Skeletal muscle satellite cell (primary cell): ENCODE measurements around the gene NOP16. TPM values are rescaled to one million over a fixed set of nuclear protein-coding genes. Genes with fewer than 3 reads are reported as not detected.

Source experiments
- H3K27me3 ChIP-seq: 2 replicates; pipeline ENCODE4 v1.7.0; 2013; ENCODE audit warnings: low read length; ENCODE audit not compliant: control insufficient read depth, insufficient read depth
- H3K36me3 ChIP-seq: 2 replicates; pipeline ENCODE4 v1.7.0; 2013; ENCODE audit warnings: mild to moderate bottlenecking, control low read depth, low read length; ENCODE audit not compliant: insufficient read depth
- H3K4me1 ChIP-seq: 2 replicates; pipeline ENCODE4 v1.7.0; 2013; ENCODE audit warnings: low read length; ENCODE audit not compliant: control insufficient read depth, insufficient read depth
- H3K4me2 ChIP-seq: 2 replicates; pipeline ENCODE4 v1.7.0; 2013; ENCODE audit warnings: mild to moderate bottlenecking, low read length
- H3K4me3 ChIP-seq: 2 replicates; pipeline ENCODE4 v1.7.0; 2013; ENCODE audit warnings: low read length
- H3K9ac ChIP-seq: 2 replicates; pipeline ENCODE4 v1.7.0; 2013; ENCODE audit warnings: mild to moderate bottlenecking, low read depth, low read length, moderate library complexity
- H3K9me3 ChIP-seq: replicated peaks from 2 replicates; pipeline ENCODE4 v1.7.0; 2013; ENCODE audit warnings: mild to moderate bottlenecking, control low read depth, low read length
- total RNA-seq: library from RNA; depleted of rRNA; stranded (reverse); fragments of >200 nt; gene quantifications from 2 replicates; pipeline ENCODE4 v1.2.3, GENCODE V29; 2012; rRNA removed

The NOP16 gene, protein sequence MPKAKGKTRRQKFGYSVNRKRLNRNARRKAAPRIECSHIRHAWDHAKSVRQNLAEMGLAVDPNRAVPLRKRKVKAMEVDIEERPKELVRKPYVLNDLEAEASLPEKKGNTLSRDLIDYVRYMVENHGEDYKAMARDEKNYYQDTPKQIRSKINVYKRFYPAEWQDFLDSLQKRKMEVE
- total RNA-seq: 26.1 and 40.6 TPM in 2 replicates

DNA sequence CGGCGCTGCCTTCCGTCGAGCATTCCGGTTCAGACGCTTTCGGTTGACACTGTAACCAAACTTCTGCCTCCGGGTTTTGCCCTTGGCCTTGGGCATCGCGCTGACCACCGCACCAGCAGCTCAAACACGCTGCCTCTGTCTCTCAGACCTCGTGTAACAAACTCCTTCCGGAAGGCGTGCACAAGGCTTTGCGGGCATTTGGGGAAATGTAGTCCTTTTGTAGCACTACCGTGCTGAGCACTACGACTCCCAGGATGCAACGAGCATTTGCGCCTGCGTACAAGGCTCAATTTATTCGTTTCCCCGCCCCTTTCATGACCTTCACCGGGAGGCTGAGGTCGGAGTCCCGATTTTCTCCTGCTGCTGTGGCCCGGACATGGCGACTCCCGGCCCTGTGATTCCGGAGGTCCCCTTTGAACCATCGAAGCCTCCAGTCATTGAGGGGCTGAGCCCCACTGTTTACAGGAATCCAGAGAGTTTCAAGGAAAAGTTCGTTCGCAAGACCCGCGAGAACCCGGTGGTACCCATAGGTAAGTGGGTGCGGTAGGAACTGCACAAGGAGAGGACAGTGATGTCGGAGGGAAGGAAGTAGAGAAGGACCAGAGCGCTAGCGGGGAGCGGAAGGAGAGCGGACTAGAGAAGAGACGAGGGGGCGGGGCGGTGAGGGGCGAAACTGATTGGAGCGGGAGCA lies at the start of gene NOP16, which contains the start of gene HIGD2A:
NOP16 (minus strand) TSS at position 155 of the 691 bp plus-strand sequence; CDS start at position 96, 59 bp downstream.
HIGD2A (plus strand) TSS at position 308 of the 691 bp plus-strand sequence; CDS start at position 377, 69 bp downstream.
- no peaks in the 10 kb centered on the region for H3K27me3 ChIP-seq
- no peaks in the 10 kb centered on the region for H3K9me3 ChIP-seq
- peak within 1 kb of the TSS; percentile 93 for H3K4me3 ChIP-seq
- H3K4me1 ChIP-seq: peaks cover 20% of the 10 kb centered on the region
- peaks cover 62% of the 10 kb centered on the region for H3K36me3 ChIP-seq
- peak within 1 kb of the TSS; percentile 96 for H3K9ac ChIP-seq
- H3K4me2 ChIP-seq: peak within 1 kb of the TSS; percentile 96

DNA sequence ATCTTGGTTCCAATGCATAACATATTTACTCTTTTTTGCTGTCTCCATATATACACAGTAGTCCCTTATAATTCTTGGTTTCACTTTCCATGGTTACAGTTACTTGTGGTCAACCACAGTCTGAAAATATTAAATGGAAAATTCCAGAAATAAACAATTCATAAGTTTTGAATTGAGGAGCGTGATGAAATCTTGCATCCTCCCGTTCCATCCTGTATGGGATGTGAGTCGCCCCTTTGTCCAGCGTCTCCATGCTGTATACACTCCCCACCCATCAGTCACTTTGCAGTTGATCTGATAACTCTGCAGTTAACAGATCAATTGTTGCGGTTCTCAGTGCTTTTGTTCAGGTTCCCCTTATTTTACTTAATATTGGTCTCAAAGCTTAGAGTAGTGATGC lies 48.3 kb upstream of the NOP16 start:
- peak overlapping the region; percentile 53 for H3K4me2 ChIP-seq
- H3K27me3 ChIP-seq: peaks cover 6% of the 10 kb centered on the region
- H3K4me3 ChIP-seq: no peak overlapping the region
- H3K36me3 ChIP-seq: no peaks in the 10 kb centered on the region
- H3K9ac ChIP-seq: no peak overlapping the region
- peaks cover 19% of the 10 kb centered on the region for H3K4me1 ChIP-seq
- H3K9me3 ChIP-seq: no peaks in the 10 kb centered on the region

DNA sequence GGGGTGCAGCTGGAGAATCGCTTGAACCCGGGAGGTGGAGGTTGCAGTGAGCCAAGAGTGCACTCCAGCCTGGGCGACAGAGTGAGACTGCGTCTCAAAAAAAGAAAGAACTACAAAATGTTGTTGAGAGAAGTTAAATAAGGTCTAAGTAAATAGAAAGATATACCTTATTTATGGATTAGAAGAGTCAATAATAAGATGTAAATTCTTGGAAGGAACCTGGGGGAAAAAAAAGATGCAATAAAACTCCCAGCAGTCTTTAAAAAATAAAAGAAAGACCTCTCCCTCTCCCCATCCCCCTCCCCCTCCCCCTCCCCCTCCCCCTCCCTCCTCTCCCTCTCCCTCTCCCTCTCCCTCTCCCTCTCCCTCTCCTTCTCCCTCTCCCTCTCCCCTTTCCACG lies 44.3 kb upstream of the NOP16 start:
- Histone ChIP-seq H3K36me3 (no peaks in the 10 kb centered on the region), H3K27me3 (peaks cover 6% of the 10 kb centered on the region), H3K4me1 (peaks cover 11% of the 10 kb centered on the region), H3K9me3 (no peaks in the 10 kb centered on the region), H3K4me3 (no peak overlapping the region), H3K9ac (no peak overlapping the region), H3K4me2 (no peak overlapping the region)

DNA sequence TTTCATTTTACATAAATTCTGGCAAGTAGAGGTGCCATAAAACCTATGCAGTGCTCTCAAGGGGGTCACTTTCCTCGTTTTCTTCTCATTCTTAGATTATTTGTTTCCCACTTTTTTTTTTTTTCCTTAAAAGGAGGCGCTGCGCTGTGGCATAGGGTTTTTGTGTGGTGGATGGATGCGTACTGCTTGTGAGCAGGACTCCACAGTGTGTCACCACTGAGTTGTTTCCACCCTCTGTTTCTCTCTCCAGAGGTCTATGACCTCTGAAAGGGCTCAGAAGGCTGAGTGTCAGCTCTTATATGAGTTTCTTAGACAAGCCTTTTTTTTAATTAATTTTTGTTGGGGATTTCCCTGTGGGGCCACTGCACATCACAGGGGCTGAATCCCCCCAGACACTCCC lies 41.6 kb upstream of the NOP16 start:
- Histone ChIP-seq H3K9me3 (no peaks in the 10 kb centered on the region), H3K4me3 (no peak overlapping the region), H3K36me3 (no peaks in the 10 kb centered on the region), H3K4me1 (no peaks in the 10 kb centered on the region), H3K9ac (no peak overlapping the region), H3K27me3 (peaks cover 6% of the 10 kb centered on the region), H3K4me2 (no peak overlapping the region)

DNA sequence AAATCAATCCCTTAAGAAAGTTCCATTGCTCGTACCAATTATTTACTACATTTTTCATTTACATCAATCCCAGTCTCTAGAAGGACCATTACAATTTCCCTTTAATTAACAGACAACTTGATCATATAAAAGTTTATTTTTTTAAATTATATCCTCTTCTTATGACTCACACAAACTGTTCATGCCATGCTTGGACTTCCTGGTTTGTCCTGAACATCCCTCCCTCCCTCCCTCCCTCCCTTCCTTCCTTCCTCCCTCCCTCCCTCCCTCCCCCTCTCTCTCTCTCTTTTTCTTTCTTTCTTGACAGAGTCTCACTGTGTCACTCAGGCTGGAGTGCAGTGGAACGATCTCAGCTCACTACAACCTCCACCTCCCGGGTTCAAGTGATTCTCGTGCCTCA lies 39.6 kb upstream of the NOP16 start:
- Histone ChIP-seq H3K9ac (no peak overlapping the region), H3K4me1 (no peaks in the 10 kb centered on the region), H3K36me3 (no peaks in the 10 kb centered on the region), H3K4me3 (no peak overlapping the region), H3K4me2 (no peak overlapping the region), H3K9me3 (no peaks in the 10 kb centered on the region), H3K27me3 (peaks cover 6% of the 10 kb centered on the region)

DNA sequence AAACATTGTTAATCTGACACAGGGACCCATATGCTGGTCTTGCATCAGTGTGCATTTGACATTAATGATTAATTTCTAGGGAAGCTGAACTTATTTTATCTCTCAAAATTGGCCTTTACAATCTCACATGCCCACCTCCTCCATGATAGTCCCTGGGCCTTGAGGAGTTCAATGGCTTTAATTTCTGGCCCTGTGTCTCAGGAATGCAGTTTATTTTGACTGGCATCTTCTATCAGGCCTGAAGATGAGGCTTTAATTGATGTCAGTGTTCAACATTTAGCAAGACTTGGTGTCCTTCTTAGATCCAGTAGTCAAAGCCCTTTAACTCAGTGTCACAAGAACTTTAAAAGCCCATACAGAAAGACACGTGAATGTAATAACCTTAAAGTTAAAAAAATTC lies 38.5 kb upstream of the NOP16 start:
- Histone ChIP-seq H3K27me3 (peaks cover 6% of the 10 kb centered on the region), H3K4me3 (no peak overlapping the region), H3K9me3 (no peaks in the 10 kb centered on the region), H3K4me2 (no peak overlapping the region), H3K9ac (no peak overlapping the region), H3K36me3 (no peaks in the 10 kb centered on the region), H3K4me1 (no peaks in the 10 kb centered on the region)

DNA sequence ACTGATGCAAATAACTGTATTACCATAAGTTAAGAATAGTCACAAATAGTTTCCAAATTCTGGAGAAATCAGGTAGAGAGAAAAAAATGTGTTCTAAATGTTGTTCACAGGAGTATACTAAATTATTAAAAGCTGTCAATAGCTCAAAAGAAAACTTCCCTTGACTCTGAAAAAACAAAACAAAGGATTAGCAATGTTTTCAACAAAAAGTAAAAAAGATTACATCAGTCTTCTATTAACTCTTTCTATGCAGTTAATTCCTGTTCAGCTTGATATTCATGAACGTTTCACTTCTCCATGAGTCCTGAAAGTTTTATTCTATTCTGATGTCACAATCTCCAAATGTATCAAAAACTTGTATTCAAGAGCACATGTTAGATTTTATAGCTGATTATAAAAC lies 37.4 kb upstream of the NOP16 start:
- H3K9ac ChIP-seq: no peak overlapping the region
- H3K4me3 ChIP-seq: no peak overlapping the region
- peaks cover 6% of the 10 kb centered on the region for H3K27me3 ChIP-seq
- no peak overlapping the region for H3K4me2 ChIP-seq
- no peaks in the 10 kb centered on the region for H3K36me3 ChIP-seq
- H3K9me3 ChIP-seq: no peaks in the 10 kb centered on the region
- no peaks in the 10 kb centered on the region for H3K4me1 ChIP-seq

DNA sequence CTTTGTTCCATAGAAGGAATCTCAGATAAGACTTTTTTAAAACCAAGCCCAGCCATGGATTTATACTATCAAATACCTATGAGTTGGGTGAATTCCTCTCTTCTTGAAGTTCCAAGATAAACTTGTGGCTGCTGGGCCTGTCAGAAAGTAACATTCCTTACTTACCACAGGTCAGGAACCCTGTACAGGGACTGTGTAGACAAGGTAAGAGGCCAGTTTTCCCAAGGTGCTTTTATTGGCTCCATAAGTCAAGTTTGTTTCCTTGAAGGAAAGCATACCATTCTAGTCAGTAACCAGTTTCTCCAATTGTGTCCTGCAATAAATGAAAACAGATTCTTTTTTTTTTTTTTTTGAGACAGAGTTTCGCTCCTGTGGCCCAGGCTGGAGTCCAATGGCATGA lies 36.7 kb upstream of the NOP16 start:
- Histone ChIP-seq H3K9me3 (no peaks in the 10 kb centered on the region), H3K27me3 (peaks cover 11% of the 10 kb centered on the region), H3K4me2 (no peak overlapping the region), H3K9ac (no peak overlapping the region), H3K36me3 (no peaks in the 10 kb centered on the region), H3K4me3 (no peak overlapping the region), H3K4me1 (no peaks in the 10 kb centered on the region)

DNA sequence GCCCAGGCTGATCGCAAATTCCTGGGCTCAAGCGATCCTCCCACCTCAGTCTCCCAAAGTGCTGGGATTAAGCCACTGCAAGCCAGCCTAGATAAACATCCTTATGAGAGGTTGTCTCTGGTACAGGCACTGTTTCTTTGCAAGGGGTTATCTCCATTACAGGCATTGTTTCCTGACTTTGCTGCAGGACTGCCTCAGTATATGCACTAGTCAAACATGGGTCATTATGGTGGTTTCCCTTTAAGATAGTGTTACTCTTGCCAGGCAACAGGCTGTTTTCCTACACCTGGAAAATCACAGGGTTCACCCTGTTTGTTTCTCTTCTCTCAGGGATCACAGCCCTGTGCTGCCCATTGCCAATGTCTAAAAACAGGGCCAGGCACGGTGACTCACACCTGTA lies 35.8 kb upstream of the NOP16 start:
- Histone ChIP-seq H3K9me3 (no peaks in the 10 kb centered on the region), H3K36me3 (no peaks in the 10 kb centered on the region), H3K4me1 (no peaks in the 10 kb centered on the region), H3K27me3 (peaks cover 12% of the 10 kb centered on the region), H3K4me3 (no peak overlapping the region), H3K4me2 (no peak overlapping the region), H3K9ac (no peak overlapping the region)

DNA sequence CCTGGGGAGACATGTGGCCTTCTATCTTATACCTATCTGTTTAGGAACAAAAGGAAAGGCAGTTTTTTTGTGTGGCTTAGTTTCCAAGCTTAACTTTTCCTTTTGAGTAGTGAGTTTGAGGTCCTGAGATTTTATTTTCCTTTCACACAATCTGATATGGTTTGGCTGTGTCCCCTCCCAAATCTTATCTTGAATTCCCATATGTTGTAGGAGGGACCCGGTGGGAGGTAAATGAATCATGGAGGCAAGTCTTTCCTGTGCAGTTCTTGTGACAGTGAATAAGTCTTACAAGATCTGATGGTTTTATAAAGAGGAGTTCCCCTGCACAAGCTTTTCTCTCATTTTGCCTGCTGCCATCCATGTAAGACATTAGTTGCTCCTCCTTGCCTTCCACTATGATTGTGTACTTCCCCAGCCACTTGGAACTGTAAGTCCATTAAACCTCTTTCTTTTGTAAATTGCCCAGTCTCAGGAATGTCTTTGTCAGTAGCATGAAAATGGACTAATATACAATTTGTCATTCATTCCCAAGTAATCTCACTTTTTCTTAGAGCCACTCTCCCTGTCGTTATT lies 32.7 kb upstream of the NOP16 start:
- no peak overlapping the region for H3K9ac ChIP-seq
- H3K4me3 ChIP-seq: no peak overlapping the region
- no peaks in the 10 kb centered on the region for H3K9me3 ChIP-seq
- H3K36me3 ChIP-seq: no peaks in the 10 kb centered on the region
- peaks cover 12% of the 10 kb centered on the region for H3K27me3 ChIP-seq
- peaks cover 6% of the 10 kb centered on the region for H3K4me1 ChIP-seq
- no peak overlapping the region for H3K4me2 ChIP-seq

DNA sequence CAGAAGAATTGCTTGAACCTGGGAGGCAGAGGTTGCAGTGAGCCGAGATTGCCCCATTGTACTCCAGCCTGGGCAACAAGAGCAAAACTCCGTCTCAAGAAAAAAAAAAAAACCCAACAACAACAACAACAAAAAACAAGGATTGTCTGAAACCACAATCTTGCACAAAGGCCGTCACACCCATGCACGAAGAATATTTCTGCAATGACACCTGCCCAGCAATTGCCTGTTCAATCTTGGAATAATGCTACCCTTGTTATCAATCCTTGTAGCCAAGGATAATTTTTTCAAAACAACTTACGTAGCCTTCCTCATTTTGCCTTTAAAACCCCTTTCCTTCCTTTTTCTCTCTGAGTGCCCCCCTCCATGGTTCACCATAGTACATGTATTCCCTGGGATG lies 31.7 kb upstream of the NOP16 start:
- H3K9me3 ChIP-seq: no peaks in the 10 kb centered on the region
- H3K27me3 ChIP-seq: peaks cover 12% of the 10 kb centered on the region
- no peaks in the 10 kb centered on the region for H3K36me3 ChIP-seq
- H3K4me2 ChIP-seq: no peak overlapping the region
- H3K4me1 ChIP-seq: peaks cover 12% of the 10 kb centered on the region
- no peak overlapping the region for H3K4me3 ChIP-seq
- no peak overlapping the region for H3K9ac ChIP-seq
